HepG2 (cell line): ENCODE results near the gene DGCR2.

ENCODE experiments used
- CTCF ChIP-seq: sonication (generic); formaldehyde crosslinking; IDR thresholded peaks from 2 replicates; pipeline ENCODE4 v1.5.0; 2020; ENCODE audit warnings: mild to moderate bottlenecking, missing genetic modification reagents, moderate library complexity
- FOSL2 ChIP-seq: sonication (generic); formaldehyde crosslinking; IDR thresholded peaks from 2 replicates; pipeline ENCODE4 v1.4.0; 2020; ENCODE audit warnings: missing genetic modification reagents
- GABPB1 ChIP-seq: IDR thresholded peaks from 2 replicates; pipeline ENCODE4 v1.6.1; 2016; ENCODE audit warnings: mild to moderate bottlenecking, missing genetic modification reagents, moderate library complexity, missing compliant biosample characterization
- LBX2 ChIP-seq: sonication (generic); formaldehyde crosslinking; IDR thresholded peaks from 2 replicates; pipeline ENCODE4 v1.5.0; 2020; ENCODE audit warnings: missing genetic modification reagents, mild to moderate bottlenecking, borderline replicate concordance
- RAD51 ChIP-seq: fragments of 450-650 bp; IDR thresholded peaks from 2 replicates; pipeline ENCODE4 v1.6.1; 2016; ENCODE audit warnings: borderline replicate concordance
- SIN3A ChIP-seq: IDR thresholded peaks from 2 replicates; pipeline ENCODE4 v1.6.1; 2011; ENCODE audit warnings: low read depth, mild to moderate bottlenecking, control low read depth, low read length, borderline replicate concordance
- ZNF18 ChIP-seq: sonication (generic); formaldehyde crosslinking; IDR thresholded peaks from 2 replicates; pipeline ENCODE4 v1.8.0; 2022; ENCODE audit warnings: mild to moderate bottlenecking, missing genetic modification reagents; ENCODE audit not compliant: insufficient replicate concordance
- ZNF282 ChIP-seq: fragments of 450-650 bp; IDR thresholded peaks from 2 replicates; pipeline ENCODE4 v1.6.1; 2018; ENCODE audit not compliant: partially characterized antibody
- ZSCAN31 ChIP-seq: sonication (generic); formaldehyde crosslinking; IDR thresholded peaks from 2 replicates; pipeline ENCODE4 v1.5.0; 2020; ENCODE audit warnings: low read depth, mild to moderate bottlenecking, missing genetic modification reagents

- no peak for TF ChIP-seq CTCF (CRISPR knock-in tag)
- no peak for TF ChIP-seq SIN3A
- no peak for TF ChIP-seq FOSL2 (CRISPR knock-in tag)
- TF ChIP-seq GABPB1 (CRISPR knock-in tag), result no peak
- no peak for TF ChIP-seq LBX2 (CRISPR knock-in tag)
- TF ChIP-seq RAD51, result no peak
- TF ChIP-seq ZNF282, result no peak
- no peak for TF ChIP-seq ZNF18
- no peak for TF ChIP-seq ZSCAN31 (CRISPR knock-in tag)
Measured at GRCh38 chr22:19064354-19065054, 57.7 kb downstream of the DGCR2 start.
